Endothelial cell of umbilical vein (primary cell): ENCODE results near the gene LIMCH1. TPM values are rescaled to one million over a fixed set of nuclear protein-coding genes. Genes with fewer than 3 reads are reported as not detected.
A peak's percentile ranks its signal among the peaks of the same experiment; 100 is the strongest.

Experiments used
- BruUV-seq: library from RNA; stranded (reverse); fragments of 400-500 nt; replicated peaks from 2 replicates; lab custom pipeline; 2021; lab: Mats Ljungman, UMichigan
- CTCF ChIA-PET: fragments of 300-600, 350-600 bp; sonication (Branson Sonifier 250); formaldehyde crosslinking; loops from one replicate; lab custom pipeline; 2021; ENCODE audit warnings: antibody characterized with exemption, inconsistent platforms; lab: Charles Lee
- POLR2A ChIA-PET: fragments of 300-600, 350-600 bp; sonication (Branson Sonifier 250); formaldehyde crosslinking; loops from one replicate; lab custom pipeline; 2021; ENCODE audit warnings: antibody characterized with exemption, inconsistent platforms; lab: Charles Lee
- DNase-seq: peaks from one replicate; pipeline ENCODE4 v3.0.0-alpha.2; 2011; ENCODE audit warnings: low read depth, low spot score
- FAIRE-seq: peaks from 2 replicates; lab custom pipeline; 2011; peaks lifted over from hg19 to GRCh38; lab: Jason Lieb, UNC
- H2AFZ ChIP-seq: 2 replicates; pipeline ENCODE4 v1.6.0; 2012; ENCODE audit warnings: low read depth, low read length, control low read depth, inconsistent platforms
- H3K27ac ChIP-seq: 2 replicates; pipeline ENCODE4 v1.5.1; 2011; ENCODE audit warnings: low read depth, mild to moderate bottlenecking, control low read depth, low read length, moderate library complexity; ENCODE audit not compliant: insufficient read depth
- H3K27me3 ChIP-seq, 2 experiments: 2 replicates each; pipeline versions ENCODE4 v1.6.0 to v1.6.1; 2011; ENCODE audit warnings: low read length in 2 of 2, mixed read lengths in 1 of 2; ENCODE audit not compliant: control insufficient read depth in 2 of 2, insufficient read depth in 2 of 2
- H3K36me3 ChIP-seq, 2 experiments: 2 replicates in 1 of 2; 3 replicates in 1 of 2; pipeline ENCODE4 v1.5.1; 2011; ENCODE audit warnings: low read length in 2 of 2, mild to moderate bottlenecking in 1 of 2, moderate library complexity in 1 of 2; ENCODE audit not compliant: control insufficient read depth in 2 of 2, insufficient read depth in 2 of 2; ENCODE audit errors: extremely low read depth in 1 of 2
- H3K4me1 ChIP-seq: 3 replicates; pipeline ENCODE4 v1.5.1; 2011; ENCODE audit warnings: mild to moderate bottlenecking, low read length; ENCODE audit not compliant: control insufficient read depth, insufficient read depth; ENCODE audit errors: extremely low read depth
- H3K4me2 ChIP-seq: 2 replicates; pipeline ENCODE4 v1.6.1; 2011; ENCODE audit warnings: low read length, control low read depth, mixed read lengths; ENCODE audit not compliant: insufficient read depth
- H3K4me3 ChIP-seq, 3 experiments: fragments of 200-600 bp in 1 of 3; sonication (generic), shearing (Covaris generic) in 1 of 3; replicated peaks in 1 of 3; 2 replicates each; pipeline ENCODE4 v1.5.1; 2011 to 2016; ENCODE audit warnings: control low read depth in 3 of 3, low read length in 3 of 3, mild to moderate bottlenecking in 2 of 3, inconsistent platforms in 1 of 3, low read depth in 1 of 3, moderate library complexity in 1 of 3; ENCODE audit not compliant: insufficient read depth in 1 of 3
- H3K79me2 ChIP-seq: 2 replicates; pipeline ENCODE4 v1.6.0; 2012; ENCODE audit warnings: low read length, inconsistent platforms; ENCODE audit not compliant: control insufficient read depth, insufficient read depth
- H3K9ac ChIP-seq: replicated peaks from 2 replicates; pipeline ENCODE3; 2011; ENCODE audit warnings: low read length, control low read depth; ENCODE audit not compliant: insufficient read depth; ENCODE audit errors: extremely low read depth
- H3K9me1 ChIP-seq: replicated peaks from 3 replicates; pipeline ENCODE4 v1.6.0; 2011; ENCODE audit warnings: mild to moderate bottlenecking, low read length; ENCODE audit not compliant: control insufficient read depth, insufficient read depth; ENCODE audit errors: extremely low read depth
- H3K9me3 ChIP-seq: replicated peaks from 2 replicates; pipeline ENCODE4 v1.5.1; 2012; ENCODE audit warnings: low read length, inconsistent platforms; ENCODE audit not compliant: control insufficient read depth, insufficient read depth
- H4K20me1 ChIP-seq: replicated peaks from 2 replicates; pipeline ENCODE3; 2011; ENCODE audit warnings: mild to moderate bottlenecking, low read length; ENCODE audit not compliant: control insufficient read depth, insufficient read depth; ENCODE audit errors: extremely low read depth
- FOS ChIP-seq: IDR thresholded peaks from 2 replicates; pipeline ENCODE4 v1.6.1; 2011; ENCODE audit warnings: mild to moderate bottlenecking, low read length, moderate library complexity, borderline replicate concordance; ENCODE audit not compliant: insufficient read depth
- GATA2 ChIP-seq: IDR thresholded peaks from 2 replicates; pipeline ENCODE4 v1.7.0; 2011; ENCODE audit warnings: low read depth, mild to moderate bottlenecking, moderate library complexity, mixed read lengths, low read length; ENCODE audit not compliant: insufficient read length, insufficient read depth
- JUN ChIP-seq: IDR thresholded peaks from 2 replicates; pipeline ENCODE4 v1.6.1; 2011; ENCODE audit warnings: borderline replicate concordance, low read depth; ENCODE audit not compliant: insufficient read length, insufficient read depth
- POLR2A ChIP-seq: IDR thresholded peaks from 2 replicates; pipeline ENCODE4 v1.6.1; 2012; ENCODE audit warnings: low read depth, mild to moderate bottlenecking, control low read depth, low read length
- dilution Hi-C: fragments of 300-500 bp; cut with MboI; formaldehyde crosslinking; loops from one replicate; pipeline ENCODE4 v1.15.0; 2019; ENCODE audit warnings: low sequenced_read_pairs; ENCODE audit not compliant: extremely low pct_ligation_motif_present
- intact Hi-C: fragments of 100-400 bp; cut with micrococcal nuclease; formaldehyde crosslinking; loops from one replicate; pipeline ENCODE4 v1.10.0; 2022
- polyA plus RNA-seq, 4 experiments: library from polyadenylated mRNA; depleted of rRNA in 3 of 4; stranded (reverse) in 3 of 4; unstranded in 1 of 4; fragments of >200 nt; gene quantifications; 2 replicates each; pipeline versions ENCODE4 v1.2.1 to v1.2.3, GENCODE V29; 2011 to 2012; ENCODE audit warnings: missing spikeins in 1 of 4
- total RNA-seq: library from RNA; stranded (reverse); gene quantifications from 2 replicates; pipeline ENCODE4 v1.2.3, GENCODE V29; 2021
- TF ChIP-seq, protein P1 (sequence below), 2 donors: IDR thresholded peaks; 1 replicate in 1 of 2; 2 replicates in 1 of 2; pipeline ENCODE4 v1.5.1; 2011; ENCODE audit warnings: low read length in 2 of 2, mild to moderate bottlenecking in 2 of 2, moderate library complexity in 2 of 2, control low read depth in 1 of 2, inconsistent platforms in 1 of 2, low read depth in 1 of 2; ENCODE audit not compliant: insufficient read depth in 1 of 2; ENCODE audit errors: extremely low read depth in 1 of 2
- TF ChIP-seq, protein P2 (sequence below): IDR thresholded peaks from 2 replicates; pipeline ENCODE4 v1.6.1; 2011; ENCODE audit not compliant: insufficient read depth, insufficient read length

The LIMCH1 gene
- total and polyA plus RNA-seq, 2 donors (not counting 3 experiments of a cell fraction or from before 2014, with no cell fraction given): 14.3 to 32.8 TPM

DNA sequence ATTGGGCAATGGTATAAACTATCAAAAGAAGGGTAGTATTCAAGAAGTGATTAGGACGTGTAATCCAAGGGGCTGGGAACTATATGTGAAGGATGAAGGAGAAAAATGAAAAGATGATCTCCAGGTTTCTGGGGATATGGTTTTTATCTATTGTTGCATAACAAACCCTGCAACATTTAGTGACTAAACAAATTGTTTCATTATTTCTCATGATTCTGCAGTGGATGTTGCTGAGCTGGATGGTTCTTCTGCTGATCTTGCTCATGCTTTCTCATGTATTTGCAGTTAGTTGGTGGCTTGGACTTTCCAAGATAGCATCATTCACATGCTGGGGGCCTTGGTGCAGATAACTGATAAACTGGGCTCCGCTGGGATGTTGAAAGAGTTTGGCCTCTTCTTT lies 181.5 kb downstream of the LIMCH1 start:
- BruUV-seq: no TSS peak
- no peaks in the 10 kb centered on the region for H4K20me1 ChIP-seq
- DNase-seq (no peak), FAIRE-seq (no peak)
- dilution Hi-C loops (no loop called here), intact Hi-C loops (no loop called here)
- no peaks in the 10 kb centered on the region for H3K79me2 ChIP-seq
- H2AFZ ChIP-seq: no peak overlapping the region
- no peaks in the 10 kb centered on the region for H3K9me1 ChIP-seq
- H3K27ac ChIP-seq: no peak overlapping the region
- H3K27me3 ChIP-seq: peaks cover 0 to 5% of the 10 kb centered on the region in 2 experiments
- TF ChIP-seq POLR2A (no peak), GATA2 (no peak)
- ChIA-PET CTCF (no interaction called here), POLR2A (no interaction called here)
- H3K9me3 ChIP-seq: no peaks in the 10 kb centered on the region
- H3K4me2 ChIP-seq: no peak overlapping the region
- no peak overlapping the region for H3K4me3 ChIP-seq
- no peak overlapping the region for H3K9ac ChIP-seq
- H3K4me1 ChIP-seq: no peaks in the 10 kb centered on the region
- no peaks in the 10 kb centered on the region for H3K36me3 ChIP-seq

DNA sequence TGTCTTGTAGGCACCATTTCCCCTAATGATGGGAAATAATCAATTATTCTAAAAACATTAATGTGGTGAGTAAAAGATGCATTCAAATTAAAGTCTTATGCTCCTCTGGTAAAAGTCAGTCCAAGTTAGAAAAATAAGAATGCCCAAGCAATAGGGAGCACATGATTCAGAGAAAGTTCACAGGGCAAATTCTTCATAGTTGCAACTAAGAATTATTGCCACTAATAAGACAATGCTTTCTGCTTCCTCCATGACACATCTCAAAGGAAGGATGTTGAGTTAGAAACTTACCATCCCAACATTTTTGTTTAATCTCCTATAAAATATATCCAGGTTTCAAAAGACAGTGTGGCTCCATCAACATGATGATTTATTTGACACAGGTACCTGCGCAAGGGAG lies 184.2 kb downstream of the LIMCH1 start:
- H3K27me3 ChIP-seq: peaks cover 0 to 2% of the 10 kb centered on the region in 2 experiments
- no peak for DNase-seq
- H3K4me2 ChIP-seq: no peak overlapping the region
- H4K20me1 ChIP-seq: no peaks in the 10 kb centered on the region
- no peaks in the 10 kb centered on the region for H3K36me3 ChIP-seq
- no peaks in the 10 kb centered on the region for H3K79me2 ChIP-seq
- no peak for FAIRE-seq
- no peaks in the 10 kb centered on the region for H3K9me1 ChIP-seq
- no peak overlapping the region for H3K9ac ChIP-seq
- H3K4me3 ChIP-seq: no peak overlapping the region
- no peaks in the 10 kb centered on the region for H3K4me1 ChIP-seq
- intact Hi-C loops: no loop called here
- no peaks in the 10 kb centered on the region for H3K9me3 ChIP-seq
- dilution Hi-C loops: no loop called here
- ChIA-PET CTCF (no interaction called here), POLR2A (no interaction called here)
- no TSS peak for BruUV-seq
- H3K27ac ChIP-seq: no peak overlapping the region
- H2AFZ ChIP-seq: no peak overlapping the region
- TF ChIP-seq JUN (no peak), FOS (peak; percentile 44), POLR2A (no peak)
- TF ChIP-seq, protein P1, sequence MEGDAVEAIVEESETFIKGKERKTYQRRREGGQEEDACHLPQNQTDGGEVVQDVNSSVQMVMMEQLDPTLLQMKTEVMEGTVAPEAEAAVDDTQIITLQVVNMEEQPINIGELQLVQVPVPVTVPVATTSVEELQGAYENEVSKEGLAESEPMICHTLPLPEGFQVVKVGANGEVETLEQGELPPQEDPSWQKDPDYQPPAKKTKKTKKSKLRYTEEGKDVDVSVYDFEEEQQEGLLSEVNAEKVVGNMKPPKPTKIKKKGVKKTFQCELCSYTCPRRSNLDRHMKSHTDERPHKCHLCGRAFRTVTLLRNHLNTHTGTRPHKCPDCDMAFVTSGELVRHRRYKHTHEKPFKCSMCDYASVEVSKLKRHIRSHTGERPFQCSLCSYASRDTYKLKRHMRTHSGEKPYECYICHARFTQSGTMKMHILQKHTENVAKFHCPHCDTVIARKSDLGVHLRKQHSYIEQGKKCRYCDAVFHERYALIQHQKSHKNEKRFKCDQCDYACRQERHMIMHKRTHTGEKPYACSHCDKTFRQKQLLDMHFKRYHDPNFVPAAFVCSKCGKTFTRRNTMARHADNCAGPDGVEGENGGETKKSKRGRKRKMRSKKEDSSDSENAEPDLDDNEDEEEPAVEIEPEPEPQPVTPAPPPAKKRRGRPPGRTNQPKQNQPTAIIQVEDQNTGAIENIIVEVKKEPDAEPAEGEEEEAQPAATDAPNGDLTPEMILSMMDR (IDR thresholded peaks at IDR 0.05; ENCODE audit: extremely low read depth in 1 of 2, insufficient read depth in 1 of 2, low read depth in 1 of 2, low read length in 2 of 2): no peak
- TF ChIP-seq, protein P2, sequence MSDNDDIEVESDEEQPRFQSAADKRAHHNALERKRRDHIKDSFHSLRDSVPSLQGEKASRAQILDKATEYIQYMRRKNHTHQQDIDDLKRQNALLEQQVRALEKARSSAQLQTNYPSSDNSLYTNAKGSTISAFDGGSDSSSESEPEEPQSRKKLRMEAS: no peak
